ENCODE results near the gene FTO.

DNA sequence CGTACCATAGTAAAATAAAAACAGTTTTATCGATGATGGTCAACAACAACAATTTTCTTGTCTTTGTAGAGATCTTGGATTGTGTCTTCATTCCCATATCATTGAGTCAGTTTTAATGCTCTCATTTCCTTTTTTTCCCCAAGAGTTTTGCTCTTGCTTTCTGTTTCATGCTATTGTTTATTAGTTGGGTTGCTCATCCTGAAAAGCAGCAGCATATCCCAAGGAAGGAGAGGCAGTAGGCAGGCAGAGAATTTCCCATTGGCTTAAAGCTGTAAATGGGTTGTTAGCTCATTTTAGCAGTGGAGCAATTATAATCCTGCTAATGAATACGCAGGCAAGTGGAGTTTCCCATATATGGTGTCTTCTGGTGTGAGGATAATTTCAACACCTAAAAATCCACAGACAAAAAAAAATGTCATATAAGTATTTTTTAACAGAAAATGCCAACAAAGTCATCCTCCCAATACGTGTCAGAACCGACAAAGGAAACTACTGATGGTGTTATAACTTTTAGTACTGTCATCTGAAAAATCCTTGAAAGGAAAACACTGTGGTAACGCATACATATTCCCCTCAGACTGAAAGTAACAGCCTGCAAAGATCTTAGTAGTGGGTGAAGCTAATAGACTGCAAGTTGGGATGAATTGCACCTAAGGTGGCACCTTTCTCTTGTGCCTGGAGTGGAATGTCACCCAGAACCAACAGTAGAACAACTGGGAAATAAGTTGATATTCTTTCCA, 218.3 kb downstream of the FTO start:
- TF ChIP-seq, protein P1, sequence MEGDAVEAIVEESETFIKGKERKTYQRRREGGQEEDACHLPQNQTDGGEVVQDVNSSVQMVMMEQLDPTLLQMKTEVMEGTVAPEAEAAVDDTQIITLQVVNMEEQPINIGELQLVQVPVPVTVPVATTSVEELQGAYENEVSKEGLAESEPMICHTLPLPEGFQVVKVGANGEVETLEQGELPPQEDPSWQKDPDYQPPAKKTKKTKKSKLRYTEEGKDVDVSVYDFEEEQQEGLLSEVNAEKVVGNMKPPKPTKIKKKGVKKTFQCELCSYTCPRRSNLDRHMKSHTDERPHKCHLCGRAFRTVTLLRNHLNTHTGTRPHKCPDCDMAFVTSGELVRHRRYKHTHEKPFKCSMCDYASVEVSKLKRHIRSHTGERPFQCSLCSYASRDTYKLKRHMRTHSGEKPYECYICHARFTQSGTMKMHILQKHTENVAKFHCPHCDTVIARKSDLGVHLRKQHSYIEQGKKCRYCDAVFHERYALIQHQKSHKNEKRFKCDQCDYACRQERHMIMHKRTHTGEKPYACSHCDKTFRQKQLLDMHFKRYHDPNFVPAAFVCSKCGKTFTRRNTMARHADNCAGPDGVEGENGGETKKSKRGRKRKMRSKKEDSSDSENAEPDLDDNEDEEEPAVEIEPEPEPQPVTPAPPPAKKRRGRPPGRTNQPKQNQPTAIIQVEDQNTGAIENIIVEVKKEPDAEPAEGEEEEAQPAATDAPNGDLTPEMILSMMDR (IDR thresholded peaks at IDR 0.05), result no peak
- TF ChIP-seq POLR2A (IDR thresholded peaks at IDR 0.05), result no peak

Data from adrenal gland (tissue), 5 donors.